GM03348 (cell line): Measurements from ENCODE around the gene PCDHA10.
"Not testable (repeated sequence)": the region's sequence is repeated elsewhere in the genome, so short reads cannot be mapped to it uniquely, and the experiment has no call there.

Source experiments
- DNase-seq: peaks from one replicate; pipeline ENCODE4 v3.0.0; 2012; ENCODE audit warnings: low spot score

Gene PCDHA10

DNA sequence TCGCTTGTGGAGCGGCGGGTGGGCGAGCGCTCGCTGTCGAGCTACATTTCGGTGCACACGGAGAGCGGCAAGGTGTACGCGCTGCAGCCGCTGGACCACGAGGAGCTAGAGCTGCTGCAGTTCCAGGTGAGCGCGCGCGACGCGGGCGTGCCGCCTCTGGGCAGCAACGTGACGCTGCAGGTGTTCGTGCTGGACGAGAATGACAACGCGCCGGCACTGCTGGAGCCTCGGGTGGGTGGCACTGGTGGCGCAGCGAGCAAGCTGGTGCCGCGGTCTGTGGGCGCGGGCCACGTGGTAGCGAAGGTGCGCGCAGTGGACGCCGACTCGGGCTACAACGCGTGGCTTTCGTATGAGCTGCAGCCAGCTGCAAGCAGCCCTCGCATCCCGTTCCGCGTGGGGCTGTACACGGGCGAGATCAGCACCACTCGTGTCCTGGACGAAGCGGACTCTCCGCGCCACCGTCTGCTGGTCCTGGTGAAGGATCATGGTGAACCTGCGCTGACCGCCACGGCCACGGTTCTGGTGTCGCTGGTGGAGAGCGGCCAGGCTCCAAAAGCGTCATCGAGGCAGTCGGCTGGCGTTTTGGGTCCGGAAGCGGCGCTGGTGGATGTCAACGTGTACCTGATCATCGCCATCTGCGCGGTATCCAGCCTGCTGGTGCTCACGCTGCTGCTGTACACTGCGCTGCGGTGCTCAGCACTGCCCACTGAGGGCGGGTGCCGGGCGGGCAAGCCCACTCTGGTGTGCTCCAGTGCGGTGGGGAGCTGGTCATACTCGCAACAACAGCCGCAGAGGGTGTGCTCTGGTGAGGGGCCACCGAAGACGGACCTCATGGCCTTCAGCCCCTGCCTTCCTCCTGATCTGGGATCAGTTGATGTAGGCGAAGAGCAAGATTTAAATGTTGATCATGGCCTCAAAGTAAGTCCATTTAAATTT, 12.6 kb upstream of the PCDHA10 start:
- DNase-seq = no peak

DNA sequence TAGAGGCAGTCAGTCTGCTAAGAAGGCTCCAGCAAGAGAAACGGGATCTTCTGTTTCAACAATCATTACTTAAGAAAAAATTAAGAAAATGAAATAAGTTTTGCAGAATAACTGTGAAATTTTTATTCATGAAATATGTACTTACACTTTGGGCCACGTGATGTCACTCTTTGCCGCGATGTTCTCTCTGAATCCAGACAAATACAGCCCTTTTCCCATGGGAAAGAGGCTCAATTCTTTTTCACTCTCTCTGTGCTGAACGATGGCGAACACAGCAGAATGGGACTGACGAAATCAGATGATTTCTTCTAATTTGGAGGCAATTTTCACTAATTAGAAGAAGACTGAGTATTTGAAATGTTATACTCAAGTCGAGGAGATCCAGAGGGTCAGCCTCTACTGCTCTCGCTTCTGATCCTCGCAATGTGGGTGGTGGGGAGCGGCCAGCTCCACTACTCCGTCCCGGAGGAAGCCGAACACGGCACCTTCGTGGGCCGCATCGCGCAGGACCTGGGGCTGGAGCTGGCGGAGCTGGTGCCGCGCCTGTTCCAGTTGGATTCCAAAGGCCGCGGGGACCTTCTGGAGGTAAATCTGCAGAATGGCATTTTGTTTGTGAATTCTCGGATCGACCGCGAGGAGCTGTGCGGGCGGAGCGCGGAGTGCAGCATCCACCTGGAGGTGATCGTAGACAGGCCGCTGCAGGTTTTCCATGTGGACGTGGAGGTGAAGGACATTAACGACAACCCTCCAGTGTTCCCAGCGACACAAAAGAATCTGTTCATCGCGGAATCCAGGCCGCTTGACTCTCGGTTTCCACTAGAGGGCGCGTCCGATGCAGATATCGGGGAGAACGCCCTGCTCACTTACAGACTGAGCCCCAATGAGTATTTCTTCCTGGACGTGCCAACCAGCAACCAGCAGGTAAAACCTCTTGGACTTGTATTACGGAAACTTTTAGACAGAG, 7.3 kb upstream of the PCDHA10 start, which contains the start of gene PCDHA9:
PCDHA9 (plus strand) TSS at position 244 of the 964 bp plus-strand sequence; CDS start at position 358, 114 bp downstream.
- DNase-seq = not testable (repeated sequence)

DNA sequence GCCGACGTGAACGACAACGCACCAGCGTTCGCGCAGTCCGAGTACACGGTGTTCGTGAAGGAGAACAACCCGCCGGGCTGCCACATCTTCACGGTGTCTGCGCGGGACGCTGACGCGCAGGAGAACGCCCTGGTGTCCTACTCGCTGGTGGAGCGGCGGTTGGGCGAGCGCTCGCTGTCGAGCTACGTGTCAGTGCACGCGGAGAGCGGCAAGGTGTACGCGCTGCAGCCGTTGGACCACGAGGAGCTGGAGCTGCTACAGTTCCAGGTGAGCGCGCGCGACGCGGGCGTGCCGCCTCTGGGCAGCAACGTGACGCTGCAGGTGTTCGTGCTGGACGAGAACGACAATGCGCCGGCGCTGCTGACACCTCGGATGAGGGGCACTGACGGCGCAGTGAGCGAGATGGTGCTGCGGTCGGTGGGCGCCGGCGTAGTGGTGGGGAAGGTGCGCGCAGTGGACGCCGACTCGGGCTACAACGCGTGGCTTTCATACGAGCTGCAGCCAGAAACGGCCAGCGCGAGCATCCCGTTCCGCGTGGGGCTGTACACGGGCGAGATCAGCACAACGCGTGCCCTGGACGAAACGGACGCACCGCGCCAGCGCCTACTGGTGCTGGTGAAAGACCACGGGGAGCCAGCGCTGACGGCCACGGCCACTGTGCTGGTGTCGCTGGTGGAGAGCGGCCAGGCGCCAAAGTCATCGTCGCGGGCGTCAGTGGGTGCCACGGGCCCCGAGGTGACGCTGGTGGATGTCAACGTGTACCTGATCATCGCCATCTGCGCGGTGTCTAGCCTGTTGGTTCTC, 5.7 kb upstream of the PCDHA10 start:
- not testable (repeated sequence) for DNase-seq

DNA sequence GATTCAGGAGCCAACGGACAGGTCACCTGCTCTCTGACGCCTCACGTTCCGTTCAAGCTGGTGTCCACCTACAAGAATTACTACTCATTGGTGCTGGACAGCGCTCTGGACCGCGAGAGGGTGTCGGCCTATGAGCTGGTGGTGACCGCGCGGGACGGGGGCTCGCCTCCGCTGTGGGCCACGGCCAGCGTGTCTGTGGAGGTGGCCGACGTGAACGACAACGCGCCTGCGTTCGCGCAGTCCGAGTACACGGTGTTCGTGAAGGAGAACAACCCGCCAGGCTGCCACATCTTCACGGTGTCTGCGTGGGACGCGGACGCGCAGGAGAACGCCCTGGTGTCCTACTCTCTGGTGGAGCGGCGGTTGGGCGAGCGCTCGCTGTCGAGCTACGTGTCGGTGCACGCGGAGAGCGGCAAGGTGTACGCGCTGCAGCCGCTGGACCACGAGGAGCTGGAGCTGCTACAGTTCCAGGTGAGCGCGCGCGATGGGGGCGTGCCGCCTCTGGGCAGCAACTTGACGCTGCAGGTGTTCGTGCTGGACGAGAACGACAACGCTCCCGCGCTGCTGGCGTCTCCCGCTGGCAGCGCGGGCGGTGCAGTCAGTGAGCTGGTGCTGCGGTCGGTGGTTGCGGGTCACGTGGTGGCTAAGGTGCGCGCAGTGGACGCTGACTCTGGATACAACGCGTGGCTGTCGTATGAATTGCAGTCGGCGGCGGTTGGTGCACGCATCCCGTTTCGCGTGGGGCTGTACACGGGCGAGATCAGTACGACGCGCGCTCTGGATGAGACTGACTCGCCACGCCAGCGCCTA, 1.7 kb downstream of the PCDHA10 start:
- DNase-seq = no peak

DNA sequence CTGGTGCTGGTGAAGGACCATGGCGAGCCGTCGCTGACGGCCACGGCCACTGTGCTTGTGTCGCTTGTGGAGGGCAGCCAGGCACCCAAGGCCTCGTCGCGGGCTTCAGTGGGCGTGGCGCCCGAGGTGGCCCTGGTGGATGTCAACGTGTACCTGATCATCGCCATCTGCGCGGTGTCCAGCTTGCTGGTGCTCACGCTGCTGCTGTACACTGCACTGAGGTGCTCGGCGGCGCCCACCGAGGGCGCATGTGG, 2.2 kb downstream of the PCDHA10 start:
- no peak for DNase-seq

DNA sequence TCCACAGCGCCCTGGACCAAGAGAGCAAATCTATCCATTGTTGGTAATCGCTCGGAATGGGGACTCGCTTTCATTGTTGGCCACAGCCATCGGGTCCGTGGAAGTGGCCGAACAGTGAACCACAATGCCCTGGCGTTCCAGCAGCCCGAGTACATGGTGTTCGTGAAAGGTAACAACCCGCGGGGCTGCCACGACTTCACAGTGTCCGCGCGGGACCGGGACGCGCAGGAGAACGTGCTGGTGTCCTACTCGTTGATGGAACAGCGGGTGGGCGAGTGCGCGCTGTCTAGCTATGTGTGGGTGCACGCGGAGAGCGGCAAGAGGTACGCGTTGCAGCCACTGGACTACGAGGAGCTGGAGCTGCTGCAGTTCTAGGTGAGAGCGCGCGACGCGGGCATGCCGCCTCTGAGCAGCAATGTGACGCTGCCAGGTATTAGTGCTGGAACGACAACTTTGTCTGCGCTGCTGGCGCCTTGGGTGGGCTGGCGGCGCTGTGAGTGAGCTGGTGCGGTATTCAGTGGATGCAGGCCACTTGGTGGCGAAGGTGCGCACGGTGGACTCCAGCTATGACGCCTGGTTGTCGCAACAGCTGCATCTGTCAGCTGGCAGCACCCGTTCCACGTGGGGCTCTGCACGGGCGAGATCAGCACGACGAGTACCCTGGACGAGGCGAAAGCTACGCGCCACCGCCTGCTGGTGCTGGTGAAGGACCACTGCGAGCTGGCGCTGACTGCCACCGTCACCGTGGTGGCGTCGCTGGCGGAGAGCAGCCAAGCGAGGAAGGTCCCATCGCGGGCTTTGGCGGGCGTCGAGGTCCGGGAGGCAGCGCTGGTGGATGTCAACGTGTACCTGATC, 7.0 kb downstream of the PCDHA10 start:
- no peak for DNase-seq

DNA sequence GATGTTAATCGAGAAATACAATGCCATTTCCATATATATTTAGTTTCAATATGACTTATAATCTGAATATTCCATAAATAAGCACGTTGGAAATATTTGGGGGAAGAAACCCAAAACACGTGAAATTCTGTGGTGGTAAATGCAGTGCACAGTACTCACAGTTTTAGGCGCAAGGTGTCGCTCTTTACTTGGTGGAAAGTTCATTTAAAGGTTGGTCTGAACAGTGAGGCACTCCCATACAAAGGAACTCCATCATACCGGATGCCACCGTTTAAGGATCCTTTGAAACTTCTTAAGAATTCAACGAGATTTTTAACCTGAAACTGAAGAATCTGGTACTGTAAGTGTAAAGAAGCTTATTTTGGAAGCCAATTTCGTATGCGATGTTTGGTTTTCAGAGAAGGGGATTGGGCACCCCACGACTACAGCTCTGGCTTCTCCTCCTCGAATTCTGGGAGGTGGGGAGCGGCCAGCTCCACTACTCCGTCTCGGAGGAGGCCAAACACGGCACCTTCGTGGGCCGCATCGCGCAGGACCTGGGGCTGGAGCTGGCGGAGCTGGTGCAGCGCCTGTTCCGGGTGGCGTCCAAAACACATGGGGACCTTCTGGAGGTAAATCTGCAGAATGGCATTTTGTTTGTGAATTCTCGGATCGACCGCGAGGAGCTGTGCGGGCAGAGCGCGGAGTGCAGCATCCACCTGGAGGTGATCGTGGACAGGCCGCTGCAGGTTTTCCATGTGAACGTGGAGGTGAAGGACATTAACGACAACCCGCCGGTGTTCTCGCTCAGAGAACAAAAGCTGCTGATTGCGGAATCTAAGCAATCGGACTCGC, 13.2 kb downstream of the PCDHA10 start, which contains the start of gene PCDHA11:
PCDHA11 (plus strand) TSS at position 237 of the 834 bp plus-strand sequence; CDS start at position 384, 147 bp downstream.
- no peak for DNase-seq

DNA sequence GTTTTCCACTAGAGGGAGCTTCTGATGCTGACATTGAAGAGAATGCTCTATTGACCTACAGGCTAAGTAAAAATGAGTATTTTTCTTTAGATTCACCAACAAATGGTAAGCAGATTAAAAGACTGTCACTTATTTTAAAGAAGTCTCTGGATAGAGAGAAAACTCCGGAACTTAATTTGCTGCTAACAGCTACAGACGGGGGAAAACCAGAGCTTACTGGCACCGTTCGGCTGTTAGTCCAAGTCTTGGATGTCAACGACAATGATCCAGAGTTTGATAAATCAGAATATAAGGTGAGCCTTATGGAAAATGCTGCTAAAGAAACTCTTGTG, 13.8 kb downstream of the PCDHA10 start:
- no peak for DNase-seq

DNA sequence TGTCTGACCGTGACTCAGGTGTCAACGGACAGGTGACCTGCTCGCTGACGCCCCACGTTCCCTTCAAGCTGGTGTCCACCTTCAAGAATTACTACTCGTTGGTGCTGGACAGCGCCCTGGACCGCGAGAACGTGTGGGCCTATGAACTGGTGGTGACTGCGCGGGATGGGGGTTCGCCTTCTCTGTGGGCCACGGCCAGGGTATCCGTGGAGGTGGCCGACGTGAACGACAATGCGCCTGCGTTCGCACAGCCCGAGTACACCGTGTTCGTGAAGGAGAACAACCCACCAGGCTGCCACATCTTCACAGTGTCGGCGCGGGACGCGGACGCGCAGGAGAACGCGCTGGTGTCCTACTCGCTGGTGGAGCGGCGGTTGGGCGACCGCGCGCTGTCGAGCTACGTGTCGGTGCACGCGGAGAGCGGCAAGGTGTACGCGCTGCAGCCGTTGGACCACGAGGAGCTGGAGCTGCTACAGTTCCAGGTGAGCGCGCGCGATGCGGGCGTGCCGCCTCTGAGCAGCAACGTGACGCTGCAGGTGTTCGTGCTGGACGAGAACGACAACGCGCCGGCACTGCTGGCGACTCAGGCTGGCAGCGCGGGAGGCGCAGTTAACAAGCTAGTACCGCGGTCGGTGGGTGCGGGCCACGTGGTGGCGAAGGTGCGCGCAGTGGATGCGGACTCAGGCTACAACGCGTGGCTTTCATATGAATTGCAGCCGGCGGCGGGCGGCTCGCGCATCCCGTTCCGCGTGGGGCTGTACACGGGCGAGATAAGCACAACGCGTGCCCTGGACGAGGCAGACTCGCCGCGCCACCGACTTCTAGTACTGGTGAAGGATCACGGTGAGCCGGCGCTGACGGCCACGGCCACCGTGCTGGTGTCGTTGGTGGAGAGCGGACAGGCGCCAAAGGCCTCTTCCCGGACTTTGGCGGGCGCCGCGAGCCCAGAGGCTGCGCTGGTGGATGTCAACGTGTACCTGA, 14.8 kb downstream of the PCDHA10 start:
- no peak for DNase-seq

DNA sequence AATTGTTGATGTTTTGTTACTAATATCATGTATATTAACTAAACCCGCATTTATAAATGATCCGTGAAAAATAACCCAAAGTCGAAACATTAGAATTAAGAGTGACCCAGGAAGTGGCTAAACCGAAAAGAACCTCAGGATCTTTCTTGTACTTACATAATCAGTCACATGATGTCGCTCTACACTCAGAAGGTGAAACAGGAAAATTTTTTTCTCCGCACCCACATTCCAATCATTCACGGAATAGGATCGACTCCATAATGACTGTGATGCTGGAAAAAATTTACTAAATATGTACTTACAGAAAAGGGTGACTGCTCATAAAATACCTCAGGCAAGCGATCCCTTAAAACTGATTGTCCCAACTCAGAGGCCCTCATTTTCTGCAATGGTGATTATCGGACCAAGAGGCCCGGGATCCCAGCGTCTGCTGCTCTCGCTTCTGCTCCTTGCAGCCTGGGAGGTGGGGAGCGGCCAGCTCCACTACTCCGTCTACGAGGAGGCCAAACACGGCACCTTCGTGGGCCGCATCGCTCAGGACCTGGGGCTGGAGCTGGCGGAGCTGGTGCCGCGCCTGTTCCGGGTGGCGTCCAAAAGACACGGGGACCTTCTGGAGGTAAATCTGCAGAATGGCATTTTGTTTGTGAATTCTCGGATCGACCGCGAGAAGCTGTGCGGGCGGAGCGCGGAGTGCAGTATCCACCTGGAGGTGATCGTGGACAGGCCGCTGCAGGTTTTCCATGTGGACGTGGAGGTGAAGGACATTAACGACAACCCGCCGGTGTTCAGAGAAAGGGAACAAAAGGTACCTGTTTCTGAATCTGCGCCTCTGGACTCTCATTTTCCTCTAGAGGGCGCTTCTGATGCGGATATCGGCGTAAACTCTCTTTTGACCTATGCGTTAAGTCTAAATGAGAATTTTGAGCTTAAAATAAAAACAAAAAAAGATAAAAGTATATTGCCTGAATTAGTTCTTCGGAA, 19.7 kb downstream of the PCDHA10 start, which contains the start of gene PCDHA12:
PCDHA12 (plus strand) TSS at position 224 of the 981 bp plus-strand sequence; CDS start at position 389, 165 bp downstream.
- DNase-seq = no peak

DNA sequence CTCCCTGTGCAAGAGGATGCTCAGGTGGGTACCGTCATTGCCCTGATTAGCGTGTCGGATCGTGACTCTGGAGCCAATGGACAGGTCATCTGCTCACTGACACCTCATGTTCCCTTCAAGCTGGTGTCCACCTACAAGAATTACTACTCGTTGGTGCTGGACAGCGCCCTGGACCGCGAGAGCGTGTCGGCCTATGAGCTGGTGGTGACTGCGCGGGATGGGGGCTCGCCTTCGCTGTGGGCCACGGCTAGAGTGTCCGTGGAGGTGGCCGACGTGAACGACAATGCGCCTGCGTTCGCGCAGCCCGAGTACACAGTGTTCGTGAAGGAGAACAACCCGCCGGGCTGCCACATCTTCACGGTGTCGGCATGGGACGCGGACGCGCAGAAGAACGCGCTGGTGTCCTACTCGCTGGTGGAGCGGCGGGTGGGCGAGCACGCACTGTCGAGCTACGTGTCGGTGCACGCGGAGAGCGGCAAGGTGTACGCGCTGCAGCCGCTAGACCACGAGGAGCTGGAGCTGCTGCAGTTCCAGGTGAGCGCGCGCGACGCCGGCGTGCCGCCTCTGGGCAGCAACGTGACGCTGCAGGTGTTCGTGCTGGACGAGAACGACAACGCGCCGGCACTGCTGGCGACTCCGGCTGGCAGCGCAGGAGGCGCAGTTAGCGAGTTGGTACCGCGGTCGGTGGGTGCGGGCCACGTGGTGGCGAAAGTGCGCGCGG, 21.0 kb downstream of the PCDHA10 start:
- DNase-seq = not testable (repeated sequence)

DNA sequence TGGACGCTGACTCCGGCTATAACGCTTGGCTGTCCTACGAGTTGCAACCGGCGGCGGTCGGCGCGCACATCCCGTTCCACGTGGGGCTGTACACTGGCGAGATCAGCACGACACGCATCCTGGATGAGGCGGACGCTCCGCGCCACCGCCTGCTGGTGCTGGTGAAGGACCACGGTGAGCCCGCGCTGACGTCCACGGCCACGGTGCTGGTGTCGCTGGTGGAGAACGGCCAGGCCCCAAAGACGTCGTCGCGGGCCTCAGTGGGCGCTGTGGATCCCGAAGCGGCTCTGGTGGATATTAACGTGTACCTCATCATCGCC, 21.5 kb downstream of the PCDHA10 start:
- no peak for DNase-seq

DNA sequence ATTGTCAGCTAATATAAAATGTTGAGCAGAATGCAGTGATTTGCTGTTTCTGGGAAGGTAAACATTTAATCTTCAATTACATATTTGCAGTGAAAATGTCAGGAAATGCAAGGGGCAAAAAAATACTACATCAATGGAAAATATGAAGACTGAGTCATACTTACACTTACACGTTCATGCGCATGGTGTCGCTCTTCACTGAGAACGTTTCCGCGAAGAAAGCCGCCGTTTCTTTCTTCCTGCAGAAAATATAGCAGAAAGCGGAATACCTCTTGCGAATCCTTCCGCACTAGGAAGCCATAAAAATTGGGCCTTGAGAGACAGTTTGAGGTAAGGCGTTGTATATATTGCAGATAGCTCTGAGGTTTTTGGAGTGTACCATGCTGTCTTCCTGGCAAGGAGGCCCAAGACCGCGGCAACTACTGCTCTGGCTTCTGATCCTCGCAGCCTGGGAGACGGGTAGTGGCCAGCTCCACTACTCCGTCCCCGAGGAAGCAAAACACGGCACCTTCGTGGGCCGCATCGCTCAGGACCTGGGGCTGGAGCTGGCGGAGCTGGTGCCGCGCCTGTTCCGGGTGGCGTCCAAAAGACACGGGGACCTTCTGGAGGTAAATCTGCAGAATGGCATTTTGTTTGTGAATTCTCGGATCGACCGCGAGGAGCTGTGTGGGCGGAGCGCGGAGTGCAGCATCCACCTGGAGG, 26.3 kb downstream of the PCDHA10 start, which contains the start of gene PCDHA13:
PCDHA13 (plus strand) TSS at position 236 of the 702 bp plus-strand sequence; CDS start at position 381, 145 bp downstream.
- no peak for DNase-seq

DNA sequence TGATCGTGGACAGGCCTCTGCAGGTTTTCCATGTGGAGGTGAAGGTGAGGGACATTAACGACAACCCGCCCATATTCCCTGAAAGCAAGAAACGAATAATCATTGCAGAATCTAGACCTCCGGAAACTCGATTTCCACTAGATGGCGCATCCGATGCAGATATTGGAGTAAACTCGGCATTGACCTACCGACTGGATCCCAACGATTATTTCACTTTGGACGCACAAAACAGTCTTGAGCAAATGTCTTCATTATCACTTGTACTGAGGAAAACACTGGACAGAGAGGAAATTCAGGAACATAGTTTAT, 26.8 kb downstream of the PCDHA10 start:
- DNase-seq = no peak

DNA sequence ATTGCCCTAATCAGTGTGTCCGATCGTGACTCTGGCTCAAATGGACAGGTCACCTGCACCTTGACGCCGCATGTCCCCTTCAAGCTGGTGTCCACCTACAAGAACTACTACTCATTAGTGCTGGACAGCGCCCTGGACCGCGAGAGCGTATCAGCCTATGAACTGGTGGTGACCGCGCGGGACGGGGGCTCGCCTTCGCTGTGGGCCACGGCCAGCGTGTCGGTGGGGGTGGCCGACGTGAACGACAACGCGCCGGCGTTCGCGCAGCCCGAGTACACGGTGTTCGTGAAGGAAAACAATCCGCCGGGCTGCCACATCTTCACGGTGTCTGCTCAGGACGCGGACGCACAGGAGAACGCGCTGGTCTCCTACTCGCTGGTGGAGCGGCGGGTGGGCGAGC, 27.7 kb downstream of the PCDHA10 start:
- DNase-seq = no peak
